ENCODE data around the gene KLK10.

DNA sequence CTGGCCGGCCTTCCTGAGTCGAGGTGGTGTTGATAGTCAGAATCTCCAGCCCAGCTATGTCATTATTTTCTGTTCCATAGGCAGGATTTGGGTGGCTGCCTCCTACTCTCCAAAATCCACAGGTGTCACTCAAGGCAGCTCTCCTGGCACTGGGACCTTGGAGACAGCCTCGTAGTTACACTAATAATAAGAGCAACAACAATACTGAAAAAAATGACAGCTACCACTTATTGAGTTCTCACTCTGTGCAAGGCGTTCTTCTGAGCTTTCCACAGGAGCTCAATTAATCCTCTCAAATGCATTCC is 27.5 kb upstream of the KLK10 start:
- TF ChIP-seq, protein P1, sequence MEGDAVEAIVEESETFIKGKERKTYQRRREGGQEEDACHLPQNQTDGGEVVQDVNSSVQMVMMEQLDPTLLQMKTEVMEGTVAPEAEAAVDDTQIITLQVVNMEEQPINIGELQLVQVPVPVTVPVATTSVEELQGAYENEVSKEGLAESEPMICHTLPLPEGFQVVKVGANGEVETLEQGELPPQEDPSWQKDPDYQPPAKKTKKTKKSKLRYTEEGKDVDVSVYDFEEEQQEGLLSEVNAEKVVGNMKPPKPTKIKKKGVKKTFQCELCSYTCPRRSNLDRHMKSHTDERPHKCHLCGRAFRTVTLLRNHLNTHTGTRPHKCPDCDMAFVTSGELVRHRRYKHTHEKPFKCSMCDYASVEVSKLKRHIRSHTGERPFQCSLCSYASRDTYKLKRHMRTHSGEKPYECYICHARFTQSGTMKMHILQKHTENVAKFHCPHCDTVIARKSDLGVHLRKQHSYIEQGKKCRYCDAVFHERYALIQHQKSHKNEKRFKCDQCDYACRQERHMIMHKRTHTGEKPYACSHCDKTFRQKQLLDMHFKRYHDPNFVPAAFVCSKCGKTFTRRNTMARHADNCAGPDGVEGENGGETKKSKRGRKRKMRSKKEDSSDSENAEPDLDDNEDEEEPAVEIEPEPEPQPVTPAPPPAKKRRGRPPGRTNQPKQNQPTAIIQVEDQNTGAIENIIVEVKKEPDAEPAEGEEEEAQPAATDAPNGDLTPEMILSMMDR (IDR thresholded peaks at IDR 0.05), result no peak
- TF ChIP-seq POLR2A (IDR thresholded peaks at IDR 0.05; ENCODE audit: low read depth) (no peak), POLR2AphosphoS5 (IDR thresholded peaks at IDR 0.05) (no peak)

Measured in esophagus muscularis mucosa (tissue), 3 donors.